Stimulated activated CD8-positive, alpha-beta memory T cell treated with anti-CD3 and anti-CD28 coated beads, Interleukin-7, amount 100 ng/mL, for 24 hours (primary cell): ENCODE data around the gene MBTD1.
A peak's percentile ranks its signal among the peaks of the same experiment; 100 is the strongest.
"Not testable (repeated sequence)": the region's sequence is repeated elsewhere in the genome, so short reads cannot be mapped to it uniquely, and the experiment has no call there.

Experiments
- DNase-seq: peaks from one replicate; pipeline ENCODE4 v3.0.0-alpha.2; 2020; ENCODE audit warnings: low read depth

The MBTD1 gene

DNA sequence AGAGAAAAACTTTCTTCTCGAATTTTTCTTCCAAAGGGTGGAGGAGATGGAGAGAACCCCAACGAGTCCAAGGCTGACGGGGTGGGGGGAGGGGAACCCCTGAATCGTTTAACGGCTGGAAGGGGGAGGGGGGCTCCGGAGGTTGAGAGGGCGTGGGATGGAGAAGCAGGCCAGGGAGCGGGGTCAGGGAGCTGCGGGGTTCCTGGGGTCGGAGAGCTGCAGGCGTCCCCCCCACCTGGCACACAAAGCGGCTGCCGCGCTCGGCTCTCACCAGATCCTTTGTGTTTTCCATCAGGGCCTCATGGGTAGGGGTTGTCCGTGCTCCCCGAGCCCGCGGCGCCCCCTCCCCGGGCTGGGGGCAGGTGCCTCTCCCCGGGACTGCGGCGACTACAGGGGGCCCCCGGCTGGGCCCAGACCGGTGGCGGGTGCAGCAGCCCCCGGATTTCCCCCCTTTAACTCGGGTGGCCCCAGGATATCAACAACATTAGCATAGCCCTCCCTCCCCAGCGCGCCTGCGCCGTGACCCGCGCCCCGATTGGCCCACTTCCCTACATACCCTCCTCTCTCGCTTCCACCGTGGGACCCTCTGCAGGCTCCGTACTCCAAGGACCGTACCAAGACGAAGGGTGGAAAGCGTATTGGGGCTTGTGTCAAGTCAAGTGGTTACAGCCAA, at the start of gene MBTD1:
TSS of gene MBTD1 (minus strand) at position 486 of the 673 bp plus-strand sequence. CDS start 34,888 bp downstream, outside the sequence.
- peak; percentile 93 for DNase-seq

DNA sequence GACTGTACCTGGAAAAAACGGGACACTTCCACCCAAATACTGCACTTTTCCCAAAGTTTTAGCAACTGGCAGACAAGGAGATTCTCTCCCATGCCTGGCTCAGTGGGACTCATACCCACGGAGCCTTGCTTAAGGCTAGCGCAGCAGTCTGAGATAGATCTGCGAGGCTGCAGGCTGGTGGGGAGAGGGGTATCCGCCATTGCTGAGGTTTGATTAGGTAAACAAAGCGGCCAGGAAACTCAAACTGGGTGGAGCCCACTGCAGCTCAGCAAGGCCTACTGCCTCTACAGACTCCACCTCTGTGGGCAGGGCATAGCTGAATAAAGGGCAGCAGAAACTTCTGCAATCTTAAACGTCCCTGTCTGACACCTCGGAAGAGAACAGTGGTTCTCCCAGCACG, 45.3 kb upstream of the MBTD1 start:
- DNase-seq: no peak

DNA sequence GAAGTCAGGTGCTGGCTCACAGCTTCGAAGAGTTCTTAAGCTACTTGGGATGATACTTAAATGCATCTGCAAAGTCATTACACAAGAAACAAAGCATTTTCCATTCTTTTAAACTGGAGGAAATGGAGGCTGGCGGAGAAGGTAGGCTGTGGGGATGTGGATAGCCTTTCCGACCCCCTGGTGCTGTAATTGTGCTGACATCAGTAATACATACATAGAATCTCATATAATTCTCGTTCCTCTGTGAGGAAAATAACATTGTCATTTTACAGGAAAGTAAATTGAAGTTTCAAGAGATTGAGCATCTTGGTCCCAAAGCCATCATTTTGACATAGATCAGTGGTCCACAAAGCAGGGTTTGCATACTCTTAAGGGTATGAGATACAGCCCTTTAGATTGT, 40.0 kb upstream of the MBTD1 start:
- no peak for DNase-seq

DNA sequence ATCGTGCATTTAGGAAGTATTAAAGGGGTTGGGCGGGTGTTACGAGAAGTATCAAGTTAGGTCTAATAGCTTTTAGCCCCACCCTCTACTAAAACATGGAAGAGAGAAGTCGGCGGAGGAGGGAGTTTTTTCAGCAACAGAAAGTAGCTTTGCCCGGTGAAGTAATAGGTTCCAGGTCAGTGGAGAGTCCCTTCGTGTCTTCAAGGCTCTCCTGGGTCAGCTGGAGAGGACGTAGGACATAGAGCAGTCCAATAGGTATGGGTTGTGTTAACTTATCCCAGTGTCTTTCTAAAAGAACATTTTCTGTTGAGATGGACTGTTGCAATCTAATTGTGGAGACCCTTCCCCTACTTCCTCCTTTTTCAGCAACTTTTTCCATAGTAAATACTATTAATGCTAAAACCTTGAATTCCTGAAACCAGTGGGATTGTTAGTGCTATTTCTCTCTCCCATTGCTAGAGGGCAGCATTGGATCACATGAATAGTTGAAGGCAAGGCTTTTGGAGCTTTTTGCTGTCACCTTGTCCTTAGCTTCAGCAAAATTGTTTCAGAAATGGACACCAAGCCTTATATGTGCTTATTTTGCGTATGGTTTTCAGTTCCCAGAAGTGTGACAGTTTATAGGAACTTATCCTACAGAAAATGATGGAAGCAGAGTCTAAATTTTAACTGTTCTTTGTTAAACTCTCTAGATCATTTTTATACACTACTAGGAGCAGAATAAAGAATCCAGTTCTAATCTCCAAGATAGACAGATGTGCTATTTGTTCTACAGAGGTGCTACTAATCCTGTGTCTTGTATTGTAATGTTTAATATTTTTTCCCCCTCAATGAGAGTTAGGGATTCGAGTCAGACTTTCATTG, 38.9 kb upstream of the MBTD1 start:
- no peak for DNase-seq

DNA sequence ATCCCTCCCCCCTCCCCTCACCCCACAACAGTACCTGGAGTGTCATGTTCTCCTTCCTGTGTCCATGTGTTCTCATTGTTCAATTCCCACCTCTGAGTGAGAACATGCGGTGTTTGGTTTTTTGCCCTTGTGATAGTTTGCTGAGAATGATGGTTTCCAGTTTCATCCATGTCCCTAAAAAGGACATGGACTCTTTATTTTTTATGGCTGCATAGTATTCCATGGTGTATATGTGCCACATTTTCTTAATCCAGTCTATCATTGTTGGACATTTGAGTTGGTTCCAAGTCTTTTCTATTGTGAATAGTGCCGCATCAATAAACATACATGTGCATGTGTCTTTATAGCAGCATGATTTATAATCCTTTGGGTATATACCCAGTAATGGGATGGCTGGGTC, 34.5 kb upstream of the MBTD1 start:
- DNase-seq: not testable (repeated sequence)

DNA sequence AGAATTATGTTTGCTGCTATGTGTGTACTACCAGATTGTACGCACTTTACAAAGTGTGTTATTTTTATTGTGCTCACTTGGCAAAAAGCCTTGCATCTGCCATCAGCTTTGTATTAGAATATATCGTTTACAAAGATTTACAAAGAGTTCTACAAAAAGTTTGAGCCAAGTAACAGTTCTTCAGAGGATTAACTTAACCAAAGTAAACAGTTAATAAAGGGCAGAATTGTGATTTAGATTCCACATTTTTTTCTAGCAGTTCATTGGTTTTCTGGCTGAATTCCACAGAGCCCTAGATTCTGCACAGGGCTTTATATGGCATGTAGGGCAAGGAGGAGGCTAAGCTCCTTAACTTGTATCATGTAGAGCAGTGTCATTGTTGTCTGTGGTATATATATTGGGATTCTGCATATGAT, 29.9 kb upstream of the MBTD1 start:
- DNase-seq: no peak

DNA sequence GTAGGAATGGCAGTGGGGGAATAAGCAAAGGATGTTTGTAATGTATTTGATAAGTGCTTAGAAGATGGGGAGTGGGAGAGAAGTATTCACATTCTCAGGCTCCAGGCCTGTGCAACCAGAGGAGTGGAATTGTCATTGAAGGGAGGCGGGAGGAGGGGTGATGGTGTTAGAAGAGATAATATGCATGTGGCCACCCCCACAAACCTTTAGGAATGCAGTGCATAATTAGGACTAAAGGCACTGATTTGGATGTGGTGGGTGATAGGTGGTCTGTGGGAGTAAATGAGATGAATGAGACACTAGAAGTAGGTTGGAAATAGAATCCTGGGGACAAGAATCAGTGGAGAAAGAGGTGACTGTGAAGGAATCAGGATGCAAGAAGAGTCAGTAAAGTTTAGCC, 27.6 kb upstream of the MBTD1 start:
- DNase-seq: no peak

DNA sequence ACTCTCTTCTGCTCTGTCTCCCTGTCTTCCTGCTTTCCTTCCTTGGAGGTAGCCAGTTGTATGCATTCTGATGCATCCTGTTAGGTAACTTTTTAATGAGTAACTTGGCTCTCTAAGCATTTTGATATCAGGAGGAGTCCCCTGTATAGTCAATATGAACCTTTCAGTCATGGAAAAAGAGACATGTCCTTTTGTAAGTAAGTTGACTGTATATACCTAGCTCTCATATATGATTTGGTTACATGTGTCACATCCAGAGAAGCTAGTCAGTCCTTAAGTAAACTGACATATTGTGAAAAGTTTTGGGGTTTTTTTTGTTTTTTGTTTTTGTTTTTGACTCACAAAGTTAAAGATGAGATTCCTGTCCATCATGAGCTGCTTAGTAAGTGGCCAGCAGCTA, 19.3 kb upstream of the MBTD1 start:
- DNase-seq: no peak

DNA sequence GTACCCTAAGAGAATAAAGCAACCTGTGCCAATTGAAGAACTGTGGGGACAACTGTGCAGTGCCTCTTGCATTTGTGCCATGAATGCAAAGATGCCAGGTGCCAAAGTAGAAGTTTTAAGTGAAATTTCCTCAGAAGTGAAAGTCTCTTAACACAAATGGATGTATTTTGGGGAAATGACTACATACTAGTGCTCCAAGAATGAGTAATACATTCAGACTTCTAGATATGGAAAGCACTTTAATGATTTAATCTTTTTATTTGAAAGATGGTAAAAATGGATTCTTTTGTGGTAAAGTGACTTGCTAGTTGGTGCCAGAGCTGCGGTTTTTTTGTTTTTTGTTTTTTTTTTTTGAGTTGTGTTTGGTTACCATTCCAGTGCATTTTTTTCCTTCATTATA, 15.5 kb upstream of the MBTD1 start:
- no peak for DNase-seq

DNA sequence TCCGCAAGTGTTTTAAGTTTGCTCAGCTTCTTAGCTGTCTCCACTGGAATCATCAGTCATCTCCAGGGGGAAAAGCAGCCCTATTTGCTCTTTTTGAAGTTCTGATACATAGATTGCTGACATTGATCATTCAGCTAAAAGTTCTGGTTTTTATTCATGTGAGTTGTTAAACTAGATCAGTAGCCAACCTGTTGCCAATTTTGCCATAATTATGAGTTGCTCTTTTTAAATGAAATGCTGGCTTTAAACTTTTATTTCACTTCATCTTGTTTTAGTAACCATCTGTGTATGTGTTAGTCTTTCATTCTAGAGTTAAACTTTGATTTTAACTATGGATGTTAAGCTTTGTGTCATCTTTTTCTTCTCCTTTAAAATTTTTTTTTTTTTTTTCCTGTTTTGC, 13.0 kb upstream of the MBTD1 start:
- no peak for DNase-seq

DNA sequence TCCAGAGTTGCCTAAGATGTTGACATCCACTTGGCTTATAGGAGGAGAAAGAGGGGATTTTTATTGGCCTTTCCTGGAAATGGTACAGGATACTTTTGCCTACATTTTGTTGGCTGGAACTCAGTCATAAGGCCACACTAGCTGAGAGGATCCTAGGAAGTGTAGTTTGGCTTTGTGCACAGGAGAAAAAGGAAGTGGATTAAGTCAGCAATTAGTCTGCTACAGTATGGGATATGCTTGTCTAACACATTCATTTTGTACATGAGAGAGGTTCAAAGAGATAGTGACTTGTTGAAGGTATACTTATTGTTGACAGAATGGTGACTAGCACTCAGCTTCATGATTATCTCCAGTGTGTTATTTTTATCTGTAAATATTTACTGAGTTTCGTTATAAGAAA, 10.8 kb upstream of the MBTD1 start:
- no peak for DNase-seq

DNA sequence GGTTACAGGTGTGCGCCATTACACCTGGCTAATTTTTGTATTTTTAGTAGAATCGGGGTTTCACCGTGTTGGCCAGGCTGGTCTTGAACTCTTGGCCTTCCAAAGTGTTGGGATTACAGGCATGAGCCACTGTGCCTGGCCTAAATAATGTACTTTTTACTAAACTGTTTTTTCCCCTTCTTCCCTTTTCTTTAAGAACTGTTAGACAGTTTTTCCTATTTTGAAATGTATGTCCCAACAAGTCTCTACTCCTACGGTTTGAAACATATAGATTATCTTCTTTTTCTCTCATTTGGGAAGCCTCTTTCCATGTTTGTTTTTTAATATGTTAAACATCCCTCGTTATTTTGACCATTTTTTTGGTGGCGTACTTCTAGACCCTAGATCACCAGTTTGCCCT, 10.1 kb upstream of the MBTD1 start:
- DNase-seq: no peak

DNA sequence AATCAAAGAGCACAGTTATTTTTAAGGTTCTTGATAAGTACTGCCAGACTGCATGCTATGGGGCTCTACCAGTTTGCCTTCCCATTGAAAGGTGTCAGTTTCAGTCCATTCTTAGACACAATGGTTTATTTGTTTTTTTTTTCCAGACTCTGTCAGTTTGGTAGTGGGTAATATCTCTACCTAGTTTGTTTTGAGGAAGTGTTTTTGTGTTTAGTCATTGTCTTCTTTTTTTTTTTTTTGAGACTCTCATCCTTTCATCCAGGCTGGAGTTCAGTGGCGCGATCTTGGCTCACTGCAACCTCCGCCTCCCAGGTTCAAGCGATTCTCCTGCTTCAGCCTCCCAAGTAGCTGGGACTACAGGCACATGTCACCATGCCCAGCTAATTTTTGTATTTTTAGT, 4.6 kb upstream of the MBTD1 start:
- not testable (repeated sequence) for DNase-seq

DNA sequence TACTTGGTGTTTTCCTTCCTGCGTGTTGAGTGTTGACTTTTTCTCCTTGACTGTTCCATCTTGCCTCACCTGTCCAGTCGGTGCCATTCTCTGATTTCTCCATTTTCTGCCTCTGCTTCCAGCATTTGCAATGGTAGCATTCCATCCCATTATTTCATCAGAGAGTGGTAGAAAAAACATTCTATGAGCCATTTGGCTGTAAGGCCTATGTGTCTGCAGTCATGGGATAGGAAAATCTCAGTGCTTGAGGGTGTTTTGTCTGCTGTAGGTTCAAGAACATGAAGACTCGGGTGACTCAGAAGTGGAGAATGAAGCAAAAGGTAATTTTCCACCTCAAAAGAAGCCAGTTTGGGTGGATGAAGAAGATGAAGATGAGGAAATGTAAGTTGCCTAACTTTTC, 3.2 kb upstream of the MBTD1 start:
- no peak for DNase-seq

DNA sequence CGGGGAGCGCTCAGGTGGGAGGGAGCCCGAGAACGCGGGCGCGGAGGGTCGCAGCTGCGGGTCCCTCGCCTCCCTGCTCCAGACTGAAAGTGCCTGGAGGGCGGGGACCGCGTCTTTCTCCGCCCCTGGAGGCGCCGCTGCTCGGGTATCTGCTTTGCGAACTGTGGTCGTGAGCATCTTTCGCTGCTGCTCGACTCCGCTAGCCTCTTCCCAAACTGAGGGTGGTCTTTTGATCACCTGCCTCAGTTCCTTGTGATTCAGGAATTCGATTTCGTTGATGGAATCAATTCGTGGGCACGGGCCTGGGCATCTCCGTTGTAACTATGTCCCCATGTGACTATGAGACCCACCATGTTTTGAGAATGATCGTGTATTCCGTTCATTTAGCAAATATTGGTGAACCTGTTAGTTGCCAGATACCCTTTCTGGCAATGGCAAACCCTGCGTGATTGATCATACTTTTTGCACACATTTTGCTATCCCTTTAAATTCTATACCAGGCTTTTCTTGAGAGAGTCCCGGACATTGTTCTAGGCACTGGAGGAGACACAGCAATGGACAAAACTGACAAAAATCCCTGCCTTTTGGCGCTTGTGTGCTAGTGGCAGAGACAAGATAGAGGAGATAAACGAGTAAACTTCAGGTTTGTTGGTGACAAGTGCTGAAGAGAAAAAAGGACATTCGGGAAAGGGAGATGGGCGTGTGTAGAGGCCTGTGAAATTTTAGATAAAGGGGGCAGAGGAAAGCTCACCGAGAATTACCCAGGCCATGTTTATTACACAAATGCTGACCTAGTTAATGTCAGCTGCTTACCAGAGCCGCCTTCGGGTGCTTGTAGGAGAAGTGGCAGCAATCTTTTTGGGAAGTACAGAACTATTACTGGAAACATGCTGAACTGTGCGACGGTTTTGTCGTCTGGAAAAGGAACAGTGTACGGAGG, 1.4 kb upstream of the MBTD1 start:
- no peak for DNase-seq

DNA sequence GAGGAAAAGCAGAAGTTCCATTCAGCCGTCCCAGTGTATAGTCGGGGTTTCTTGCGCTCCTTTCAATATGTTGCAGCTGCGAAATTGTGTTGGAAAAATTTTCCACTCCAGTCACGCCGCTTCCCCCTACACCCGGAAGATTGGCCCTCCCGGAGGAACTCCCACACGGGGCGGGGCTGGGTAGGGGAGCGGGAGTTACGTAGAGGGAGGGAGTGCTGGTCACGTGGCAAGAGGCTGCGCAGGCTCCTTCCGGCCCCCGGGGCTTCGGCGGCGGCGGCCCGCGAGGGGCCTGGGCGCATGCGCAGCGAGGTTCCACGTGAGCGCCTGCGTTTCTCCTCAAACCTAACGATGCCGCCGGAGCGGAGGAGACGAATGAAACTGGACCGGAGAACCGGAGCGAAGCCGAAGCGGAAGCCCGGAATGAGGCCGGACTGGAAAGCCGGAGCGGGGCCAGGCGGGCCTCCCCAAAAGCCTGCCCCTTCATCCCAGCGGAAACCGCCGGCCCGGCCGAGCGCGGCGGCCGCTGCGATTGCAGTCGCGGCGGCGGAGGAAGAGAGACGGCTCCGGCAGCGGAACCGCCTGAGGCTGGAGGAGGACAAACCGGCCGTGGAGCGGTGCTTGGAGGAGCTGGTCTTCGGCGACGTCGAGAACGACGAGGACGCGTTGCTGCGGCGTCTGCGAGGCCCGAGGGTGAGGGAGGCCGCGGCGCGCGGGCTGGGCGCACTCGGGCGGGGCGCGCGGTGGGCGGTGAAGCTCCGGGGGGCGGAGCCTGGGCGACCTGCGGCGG, 581 bp upstream of the MBTD1 start, which contains the start of gene UTP18:
TSS of gene UTP18 (plus strand) at position 310 of the 787 bp plus-strand sequence. CDS start at position 349, 39 bp downstream.
- peak; percentile 88 for DNase-seq

DNA sequence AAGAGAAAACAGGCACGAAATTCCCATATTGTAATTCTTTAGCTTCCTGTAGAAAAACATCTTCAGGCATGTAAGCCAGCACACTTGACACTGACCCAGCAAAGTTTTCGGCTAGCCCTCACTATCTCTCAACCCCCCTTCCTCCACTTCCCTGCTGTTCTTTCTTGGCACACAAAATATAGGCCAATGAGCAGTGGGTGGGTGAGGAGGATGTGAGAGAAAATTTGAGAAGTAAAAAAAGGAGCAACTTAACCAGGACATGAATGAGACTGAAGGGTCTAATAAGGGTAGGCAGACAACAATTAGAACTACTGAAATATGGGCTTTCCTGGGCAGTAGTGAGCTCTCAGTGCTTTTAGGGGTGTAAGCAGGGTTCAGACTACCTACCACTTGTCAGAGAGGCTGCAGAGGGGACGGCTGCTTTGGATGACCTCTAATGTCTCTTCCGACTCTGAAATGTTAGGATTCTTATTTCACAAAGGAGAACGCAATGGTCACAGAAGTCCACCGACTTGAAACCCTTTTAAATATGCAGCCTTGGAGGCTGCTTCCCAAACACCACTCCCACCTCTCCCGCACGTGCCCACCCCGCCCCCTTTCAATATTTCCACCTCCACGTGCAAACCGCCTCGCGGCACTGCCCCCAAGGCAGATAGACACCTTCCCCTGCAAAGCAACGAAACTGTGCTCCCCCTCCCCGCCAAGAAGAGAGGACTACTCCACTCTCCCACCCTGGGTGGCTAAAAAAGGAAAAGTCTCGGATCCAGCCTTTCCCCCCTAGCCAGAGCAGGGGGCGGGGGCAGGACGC, 889 bp downstream of the MBTD1 start:
- no peak for DNase-seq

DNA sequence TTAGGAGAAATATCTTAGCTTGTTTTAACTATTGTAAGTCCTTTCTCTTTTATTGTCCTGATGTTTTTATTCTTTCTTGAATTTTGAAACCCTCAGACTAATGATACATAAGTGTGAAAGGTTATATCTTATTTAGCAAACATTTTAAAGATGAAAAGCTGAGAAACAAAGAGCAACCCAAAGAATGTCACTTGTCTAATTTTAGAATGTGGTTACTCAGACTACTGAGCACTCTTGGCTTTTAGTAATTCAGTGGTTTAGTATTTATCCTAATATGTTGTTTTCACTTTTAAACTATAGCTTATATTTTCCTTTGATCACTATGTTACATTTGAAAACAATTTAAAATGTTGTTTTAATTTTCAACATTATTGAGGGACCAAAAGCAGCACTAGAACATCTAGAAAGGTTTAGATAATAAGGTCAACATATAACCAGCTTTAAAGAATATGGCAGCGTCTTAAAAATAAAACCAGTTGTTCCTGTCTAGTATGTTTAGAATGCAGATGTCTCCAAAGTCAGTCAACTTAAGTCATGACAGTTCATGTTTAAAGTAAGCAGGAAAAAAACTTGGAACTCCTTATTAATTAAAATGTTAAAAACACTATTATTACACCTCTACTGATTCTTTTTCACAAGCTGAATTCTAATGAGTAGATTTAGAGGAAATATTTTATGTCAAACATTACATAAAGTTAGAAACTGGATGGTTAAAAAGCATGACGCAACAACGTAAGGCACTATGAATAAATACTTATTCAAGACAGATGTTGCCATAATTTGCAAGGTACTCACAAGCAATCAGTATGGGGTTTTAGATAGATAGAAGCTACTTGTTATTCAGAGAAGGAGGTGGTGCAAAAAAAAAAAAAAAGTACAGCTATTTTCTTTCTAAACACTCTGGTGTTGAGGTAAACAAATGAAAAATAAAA, 2.4 kb downstream of the MBTD1 start:
- no peak for DNase-seq

DNA sequence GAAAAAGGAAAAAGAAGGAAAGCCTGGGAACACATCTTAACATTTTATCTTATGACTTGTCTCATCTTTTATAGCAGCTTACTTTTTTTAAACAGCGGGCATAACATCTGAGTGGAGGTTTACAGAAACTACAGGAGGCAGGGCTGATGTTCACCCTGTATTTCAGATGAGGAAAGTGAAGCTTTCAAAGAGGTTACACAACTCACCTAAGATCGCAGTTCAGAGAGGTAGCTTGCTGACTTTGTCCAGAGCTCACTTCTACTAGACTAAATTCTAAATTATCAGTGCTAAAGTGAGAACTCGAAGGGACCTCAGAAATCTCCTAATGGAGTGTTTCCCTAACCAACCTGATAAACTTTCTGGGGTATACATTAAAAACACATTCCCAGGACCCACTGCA, 3.7 kb downstream of the MBTD1 start:
- DNase-seq: no peak
